Measurements from ENCODE around the gene MACROD1. TPM values are rescaled to one million over a fixed set of nuclear protein-coding genes. Genes with fewer than 3 reads are reported as not detected.

The MACROD1 gene
- total RNA-seq, 1 donor from 2014 or later: 5.6 TPM

DNA sequence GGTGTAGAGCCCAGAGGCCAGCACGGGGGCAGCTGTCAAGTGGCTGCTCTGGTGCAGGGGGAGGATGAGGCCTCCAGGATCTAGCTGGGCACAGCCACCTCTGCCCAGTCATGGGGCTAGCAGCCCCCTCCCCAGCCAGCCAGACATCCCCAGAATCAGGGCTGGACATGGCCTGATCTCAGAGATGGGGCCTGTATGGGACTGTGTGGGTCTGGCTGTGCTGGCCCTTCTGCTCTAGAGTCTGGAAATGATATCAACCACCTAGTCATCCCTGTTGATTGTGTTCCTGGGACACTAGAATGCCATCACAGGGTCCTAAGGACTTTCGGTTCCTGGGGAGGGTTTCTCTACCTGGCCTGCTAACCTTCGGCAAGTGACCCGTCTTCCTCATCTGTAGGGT lies 127.4 kb downstream of the MACROD1 start:
- intact Hi-C loops (cut with micrococcal nuclease): no loop called here

- intact Hi-C loops (cut with micrococcal nuclease): no loop called here
Observed at GRCh38 chr11:64037027-64037634, 128.8 kb downstream of the MACROD1 start.

- intact Hi-C loops (cut with micrococcal nuclease): no loop called here
Observed at GRCh38 chr11:64036087-64037026, 129.6 kb downstream of the MACROD1 start.

DNA sequence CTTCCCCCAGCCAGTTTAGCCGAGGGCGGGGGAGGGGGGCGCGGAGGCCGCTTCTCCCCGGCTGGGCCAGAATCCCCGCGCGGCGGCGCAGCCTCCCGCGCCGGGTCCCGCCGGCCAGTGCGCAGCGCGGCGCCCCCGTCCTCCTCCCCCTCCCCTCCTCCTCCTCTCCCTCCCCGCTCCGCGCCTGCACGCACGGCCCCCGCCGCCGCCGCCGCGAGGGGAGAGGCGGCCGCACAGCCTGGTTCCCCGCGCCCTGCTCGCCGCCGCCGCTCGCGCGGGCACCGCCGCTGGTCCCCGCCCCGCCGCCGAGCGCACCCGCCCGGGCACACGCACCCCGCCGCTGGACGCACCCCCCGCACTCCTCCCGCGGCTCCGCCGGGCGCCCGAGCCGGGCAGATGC lies 130.3 kb downstream of the MACROD1 start, which contains the start of gene FLRT1:
Gene FLRT1, plus strand, starts transcription at position 356 of the 400 bp plus-strand sequence. CDS start 80,337 bp downstream, outside the sequence.
- intact Hi-C loops (cut with micrococcal nuclease): no loop called here

DNA sequence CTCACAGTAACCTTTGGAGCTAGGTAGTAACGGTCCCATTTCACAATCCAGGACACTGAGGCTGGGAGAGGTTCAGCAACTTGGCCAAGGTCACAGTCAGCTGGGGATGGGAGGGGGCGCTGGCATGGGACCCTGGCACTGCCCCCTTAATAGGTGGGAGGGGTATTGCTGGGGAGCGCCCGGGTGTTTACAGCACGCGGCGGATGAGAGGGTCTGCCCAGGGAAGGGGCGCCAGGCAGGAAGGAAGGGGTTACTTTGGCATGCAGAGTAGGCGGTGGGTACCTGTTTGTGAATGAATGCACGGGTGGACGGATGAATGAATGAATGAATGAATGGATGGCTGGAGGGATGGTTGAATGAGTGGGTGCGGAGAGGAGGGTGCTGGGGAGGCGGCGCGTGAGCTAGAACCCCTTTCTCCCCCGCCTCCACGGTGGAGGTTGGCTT lies 130.8 kb downstream of the MACROD1 start:
- intact Hi-C loops (cut with micrococcal nuclease): no loop called here

DNA sequence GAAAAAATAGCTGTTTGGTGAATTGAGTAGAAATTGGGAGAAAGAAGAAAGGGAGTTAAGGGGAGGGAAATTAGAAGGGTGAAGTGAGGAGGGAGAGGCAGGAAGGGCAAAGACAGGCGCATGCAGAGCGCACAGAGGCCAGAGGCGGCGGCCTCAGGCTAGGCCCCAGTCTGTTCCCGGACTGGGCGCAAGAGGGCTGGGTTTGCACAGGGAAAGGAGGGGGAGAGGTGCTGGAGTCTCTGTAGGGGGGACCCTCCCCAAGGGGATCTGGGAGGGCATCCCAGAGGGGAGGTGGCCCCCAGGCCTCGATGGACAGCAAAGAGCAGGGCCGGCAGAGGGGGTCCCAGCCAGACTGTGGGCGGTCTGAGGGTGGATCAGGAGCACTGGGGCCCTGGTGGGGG lies 131.5 kb downstream of the MACROD1 start:
- intact Hi-C loops (cut with micrococcal nuclease): no loop called here

- intact Hi-C loops (cut with micrococcal nuclease): no loop called here
Observed at GRCh38 chr11:64032050-64032449, 133.9 kb downstream of the MACROD1 start.

- intact Hi-C loops (cut with micrococcal nuclease): no loop called here
Observed at GRCh38 chr11:64031001-64031400, 134.9 kb downstream of the MACROD1 start.

DNA sequence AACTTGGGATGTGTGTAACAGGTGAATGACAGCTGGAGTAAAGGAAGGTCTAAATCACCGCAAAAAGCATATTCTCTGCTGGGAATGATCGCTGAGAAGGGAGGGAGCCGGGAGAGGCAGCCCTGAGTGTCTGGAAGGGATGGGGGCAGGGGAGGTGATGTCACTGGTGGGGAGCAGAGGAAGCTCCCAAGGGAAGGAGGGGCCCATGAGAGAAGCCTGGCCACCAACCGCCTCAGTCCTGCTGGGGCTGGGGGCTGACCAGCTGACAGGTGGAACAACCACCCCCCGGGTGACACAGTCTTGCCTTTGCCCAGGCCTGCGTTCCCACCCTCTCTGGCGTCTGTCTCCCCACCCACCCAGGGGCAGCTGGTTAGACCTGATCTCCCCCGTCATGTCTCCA lies 136.1 kb downstream of the MACROD1 start:
- intact Hi-C loops (cut with micrococcal nuclease): no loop called here

DNA sequence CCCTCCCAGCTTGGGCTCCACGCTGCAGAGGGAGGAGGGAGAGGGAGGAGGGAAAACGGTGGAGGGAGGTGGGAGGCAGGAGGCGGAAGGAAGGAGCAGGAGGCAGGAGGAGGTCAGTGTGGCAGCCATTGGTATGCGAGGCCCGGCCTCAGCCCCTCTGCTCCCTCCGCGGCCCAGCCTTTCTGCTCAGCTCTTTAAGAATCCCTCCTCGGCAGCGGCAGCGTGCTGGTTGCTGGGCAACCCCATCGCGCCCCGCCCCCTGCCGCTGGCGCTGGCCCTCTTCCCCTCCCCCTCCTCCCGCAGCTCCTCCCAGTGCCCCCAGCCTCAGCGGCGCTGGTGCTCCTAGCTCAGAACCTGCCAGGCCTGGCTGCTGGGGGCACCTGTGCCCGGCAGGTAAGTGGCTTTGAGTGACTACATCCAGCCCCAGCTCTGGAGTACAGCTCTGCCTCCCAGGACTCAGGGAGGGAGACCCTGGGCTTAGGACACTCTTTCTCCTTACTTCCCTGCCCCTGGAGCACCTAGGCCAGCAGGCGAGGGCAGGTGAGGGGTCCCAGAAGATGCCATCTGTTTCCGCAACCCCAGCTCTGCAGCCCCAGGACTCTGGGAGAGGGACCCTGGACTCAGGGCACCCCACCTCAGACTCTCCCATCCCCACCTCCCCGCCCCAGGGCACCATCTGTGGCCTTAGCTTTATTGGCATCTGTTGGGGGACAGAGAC lies 137.4 kb downstream of the MACROD1 start:
- intact Hi-C loops (cut with micrococcal nuclease): no loop called here

DNA sequence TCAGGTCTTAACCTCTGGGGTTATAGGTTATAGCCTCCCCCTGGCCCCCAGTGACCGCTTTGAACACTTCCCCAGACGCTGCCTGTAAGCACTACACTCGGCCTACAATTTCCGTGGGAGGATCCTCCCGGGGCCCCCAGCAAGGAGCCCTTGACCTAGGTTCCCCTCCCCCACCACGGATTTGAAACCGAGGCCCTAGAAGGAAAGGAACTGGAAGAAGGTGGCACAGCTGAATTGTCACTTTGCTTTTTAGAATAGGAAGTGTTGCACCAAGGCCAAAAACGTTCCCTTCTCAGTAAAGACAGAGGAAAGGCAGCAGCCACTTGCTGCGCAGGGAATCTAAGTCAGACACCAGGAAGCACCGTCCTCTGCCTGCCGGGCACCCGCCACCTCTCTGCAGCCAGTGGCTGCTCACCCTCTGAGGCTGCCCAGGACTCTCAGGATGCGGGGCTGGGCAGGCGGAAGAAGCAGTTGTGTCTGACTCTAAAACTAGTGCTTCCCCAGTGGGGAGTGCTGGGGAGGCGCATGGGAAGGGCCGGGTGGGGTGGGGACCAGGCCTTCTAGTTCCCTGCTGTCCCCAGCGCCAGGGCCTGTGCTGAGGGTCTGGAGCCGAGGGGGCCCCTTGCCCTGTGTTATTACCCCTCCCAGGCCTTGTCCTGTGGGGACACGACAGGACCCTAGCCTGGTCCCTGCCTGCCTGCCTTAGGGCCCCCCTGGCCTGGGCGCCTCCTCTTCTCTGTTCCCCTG lies 138.1 kb downstream of the MACROD1 start:
- intact Hi-C loops (cut with micrococcal nuclease): no loop called here

DNA sequence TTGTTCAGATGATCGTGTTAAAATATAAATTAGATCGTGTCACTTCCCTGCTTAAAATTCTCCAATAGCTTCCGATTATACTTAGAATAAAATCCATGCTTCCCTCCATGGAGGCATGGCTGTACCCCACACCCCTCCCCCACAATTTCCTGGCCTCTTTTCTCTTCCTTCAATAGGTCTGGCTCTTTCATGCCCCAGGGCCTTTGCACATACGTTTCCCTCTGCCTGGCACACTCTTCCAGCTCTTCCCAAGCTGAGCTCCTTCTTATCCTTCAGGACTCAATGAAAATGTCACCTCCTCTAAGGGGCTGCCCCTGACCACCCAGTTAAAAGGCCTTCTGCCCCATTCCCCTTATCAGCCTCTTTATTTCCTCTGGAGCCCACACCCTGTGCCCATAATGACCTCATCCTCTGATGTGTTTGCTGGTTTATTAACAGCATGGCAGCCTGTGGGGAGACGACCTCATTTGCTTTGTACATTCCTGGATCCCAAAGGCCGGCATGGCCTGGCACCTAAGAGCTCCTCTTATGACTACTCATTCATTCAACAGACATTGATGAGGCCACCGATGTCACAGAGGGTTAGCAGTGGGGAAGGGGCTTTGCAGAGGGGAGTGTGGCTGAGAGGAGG lies 139.2 kb downstream of the MACROD1 start:
- intact Hi-C loops (cut with micrococcal nuclease): no loop called here

GRCh38 chr11:64025205-64025604 lies 140.7 kb downstream of the MACROD1 start:
- intact Hi-C loops (cut with micrococcal nuclease): no loop called here

DNA sequence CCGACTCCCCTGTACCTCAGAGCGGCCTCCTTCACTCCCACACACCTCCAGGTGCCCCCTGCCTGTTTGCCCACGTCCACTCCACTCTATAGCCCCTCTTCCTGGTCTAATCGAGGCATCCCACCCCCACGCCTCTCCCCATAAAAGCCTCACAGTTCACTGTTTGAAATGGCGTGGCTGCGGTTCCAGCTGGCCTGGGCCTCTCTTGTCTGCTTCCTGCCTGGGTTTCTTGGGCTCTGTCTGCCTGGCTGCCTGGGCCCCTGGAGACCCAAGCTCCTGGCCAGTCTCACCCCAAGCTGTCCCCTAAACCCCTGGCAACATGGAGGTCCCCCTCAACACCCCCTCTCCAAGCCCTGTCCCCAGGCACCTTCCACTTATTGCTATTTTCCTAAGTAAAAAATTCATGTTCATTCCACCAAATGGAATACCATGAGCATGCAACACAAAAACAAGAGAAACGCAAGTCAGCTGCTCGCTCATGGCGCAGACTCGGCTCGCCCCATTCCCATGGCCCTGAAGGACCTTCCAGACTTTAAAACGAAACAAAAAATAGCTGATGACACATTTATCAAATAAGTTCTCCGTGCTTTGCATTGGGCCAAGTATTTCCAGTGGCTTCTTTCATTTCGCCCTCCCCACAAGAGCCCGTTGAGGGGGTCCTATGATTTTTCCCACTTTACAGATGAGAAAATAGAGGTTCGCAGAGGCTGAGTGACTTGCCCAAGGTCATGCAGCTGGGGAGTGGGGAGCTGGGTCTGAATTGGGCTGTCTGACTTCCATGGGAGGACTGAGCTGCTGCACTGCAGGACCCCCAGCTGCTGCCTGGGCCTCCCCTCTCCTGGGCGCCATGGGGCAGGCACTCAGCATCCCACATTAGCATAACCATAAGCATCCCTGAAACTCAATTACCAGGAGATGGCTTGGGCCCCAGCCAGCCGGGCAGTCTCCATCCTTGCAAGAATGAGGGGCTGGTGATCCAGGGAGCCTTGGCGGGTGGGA lies 141.9 kb downstream of the MACROD1 start:
- intact Hi-C loops (cut with micrococcal nuclease): no loop called here

DNA sequence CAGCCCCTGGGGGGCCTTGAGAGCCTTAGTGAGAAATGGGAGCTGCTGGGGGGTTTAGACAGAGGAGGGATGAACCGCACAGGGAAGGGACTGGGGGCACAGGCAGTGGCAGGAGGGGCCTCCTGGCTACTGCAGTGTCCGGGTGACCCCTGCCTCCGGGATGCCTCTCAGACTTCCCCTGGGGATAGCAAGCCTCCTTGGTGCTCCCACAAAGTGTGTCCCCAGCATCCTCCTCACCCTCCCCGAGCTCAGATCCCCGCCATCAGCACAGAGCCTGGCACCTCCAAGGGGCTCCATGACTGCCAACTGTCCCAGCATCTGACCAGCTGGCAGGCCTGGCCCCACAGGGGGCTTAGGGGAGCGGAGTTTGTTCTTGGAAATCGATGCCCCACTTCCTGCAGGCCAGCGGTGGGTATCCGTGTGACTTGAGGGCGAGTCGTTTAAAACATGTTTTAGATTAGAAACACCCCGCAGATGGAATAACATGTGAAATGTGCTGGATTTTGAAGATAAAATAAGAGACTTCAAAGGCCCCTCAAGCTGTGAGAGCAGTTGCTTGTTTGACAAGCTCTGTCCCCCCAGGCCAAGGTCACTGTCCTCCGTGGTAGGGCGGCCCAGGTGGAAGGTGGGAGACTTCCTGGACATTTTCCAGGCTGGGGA lies 143.7 kb downstream of the MACROD1 start:
- intact Hi-C loops (cut with micrococcal nuclease): no loop called here

GRCh38 chr11:64021757-64022093 lies 144.2 kb downstream of the MACROD1 start:
- intact Hi-C loops (cut with micrococcal nuclease): no loop called here

GRCh38 chr11:64020976-64021756 lies 144.7 kb downstream of the MACROD1 start:
- intact Hi-C loops (cut with micrococcal nuclease): no loop called here
